Testis (tissue), 2 donors: ENCODE measurements around the gene TREX2.

Source experiments
- CTCF ChIP-seq, 3 experiments: fragments of 450-650 bp in 2 of 3; fragments of 200-600 bp in 1 of 3; sonication (generic) in 1 of 3; IDR thresholded peaks; one replicate each; pipeline ENCODE4 v1.5.1; 2016 to 2019; ENCODE audit warnings: antibody characterized with exemption in 3 of 3, mild to moderate bottlenecking in 2 of 3, moderate library complexity in 1 of 3
- POLR2A ChIP-seq: fragments of 450-650 bp; IDR thresholded peaks from one replicate; pipeline ENCODE4 v1.6.1; 2017; ENCODE audit warnings: antibody characterized with exemption, mild to moderate bottlenecking, moderate library complexity

DNA sequence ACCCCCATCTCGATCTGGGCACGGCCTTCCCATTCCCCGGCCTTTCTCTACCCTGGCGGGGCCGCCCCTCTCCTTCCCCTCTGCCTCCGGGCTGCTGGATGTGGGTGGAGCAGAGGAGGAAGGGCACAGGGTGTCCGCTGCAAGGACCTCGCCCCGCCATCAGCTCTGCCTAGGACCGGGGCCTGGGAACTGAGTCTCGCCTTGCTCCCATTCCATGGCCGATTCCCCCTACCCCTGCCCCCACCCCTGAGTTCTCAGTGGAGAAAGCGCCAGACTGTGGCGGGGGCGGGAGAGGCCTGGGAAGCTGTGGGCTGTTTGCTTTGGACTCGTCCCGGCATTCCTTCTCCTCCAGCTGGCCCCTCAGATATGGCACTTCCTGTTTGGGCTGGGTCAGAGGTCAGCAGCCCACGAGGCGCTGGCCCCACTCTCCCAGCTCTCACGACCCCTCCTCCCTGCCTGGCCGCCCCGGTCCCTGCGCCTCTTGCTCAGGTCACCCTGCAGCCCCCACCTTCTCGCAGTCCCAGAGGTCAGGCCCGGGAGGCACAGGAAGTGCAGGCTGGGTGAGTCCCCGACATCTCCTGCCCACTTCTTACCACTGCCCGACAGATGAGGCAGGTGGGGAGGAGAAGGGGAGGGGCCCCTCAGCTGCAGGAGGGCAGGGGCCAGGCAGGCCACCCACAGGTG lies 42.5 kb upstream of the TREX2 start:
- TF ChIP-seq CTCF (IDR thresholded peaks at IDR 0.05) (no peak), POLR2A (no peak)
